Measurements from ENCODE around the gene KBTBD8.

DNA sequence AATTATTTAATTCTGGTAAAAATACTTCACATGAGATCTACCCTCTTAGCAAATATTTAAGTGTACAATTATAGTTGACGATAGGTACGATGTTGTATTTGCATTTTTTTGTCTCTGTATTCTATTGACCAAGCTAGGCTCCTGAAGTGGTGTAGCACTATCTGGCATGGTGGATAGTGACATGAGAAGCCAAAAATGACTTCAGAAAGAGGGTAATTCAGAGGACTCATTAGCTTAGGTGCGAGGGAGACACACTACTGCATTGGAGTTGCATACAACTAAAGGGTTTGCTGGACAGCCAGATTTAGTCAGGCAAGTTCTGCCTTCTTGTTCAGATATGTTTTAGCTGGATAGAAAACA lies 50.6 kb downstream of the KBTBD8 start:
- TF ChIP-seq, protein P1, sequence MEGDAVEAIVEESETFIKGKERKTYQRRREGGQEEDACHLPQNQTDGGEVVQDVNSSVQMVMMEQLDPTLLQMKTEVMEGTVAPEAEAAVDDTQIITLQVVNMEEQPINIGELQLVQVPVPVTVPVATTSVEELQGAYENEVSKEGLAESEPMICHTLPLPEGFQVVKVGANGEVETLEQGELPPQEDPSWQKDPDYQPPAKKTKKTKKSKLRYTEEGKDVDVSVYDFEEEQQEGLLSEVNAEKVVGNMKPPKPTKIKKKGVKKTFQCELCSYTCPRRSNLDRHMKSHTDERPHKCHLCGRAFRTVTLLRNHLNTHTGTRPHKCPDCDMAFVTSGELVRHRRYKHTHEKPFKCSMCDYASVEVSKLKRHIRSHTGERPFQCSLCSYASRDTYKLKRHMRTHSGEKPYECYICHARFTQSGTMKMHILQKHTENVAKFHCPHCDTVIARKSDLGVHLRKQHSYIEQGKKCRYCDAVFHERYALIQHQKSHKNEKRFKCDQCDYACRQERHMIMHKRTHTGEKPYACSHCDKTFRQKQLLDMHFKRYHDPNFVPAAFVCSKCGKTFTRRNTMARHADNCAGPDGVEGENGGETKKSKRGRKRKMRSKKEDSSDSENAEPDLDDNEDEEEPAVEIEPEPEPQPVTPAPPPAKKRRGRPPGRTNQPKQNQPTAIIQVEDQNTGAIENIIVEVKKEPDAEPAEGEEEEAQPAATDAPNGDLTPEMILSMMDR (IDR thresholded peaks at IDR 0.05), result no peak
- TF ChIP-seq POLR2A (IDR thresholded peaks at IDR 0.05) (no peak), POLR2AphosphoS5 (IDR thresholded peaks at IDR 0.05) (no peak)
